ENCODE data around the gene FARSB.

FARSB gene

DNA sequence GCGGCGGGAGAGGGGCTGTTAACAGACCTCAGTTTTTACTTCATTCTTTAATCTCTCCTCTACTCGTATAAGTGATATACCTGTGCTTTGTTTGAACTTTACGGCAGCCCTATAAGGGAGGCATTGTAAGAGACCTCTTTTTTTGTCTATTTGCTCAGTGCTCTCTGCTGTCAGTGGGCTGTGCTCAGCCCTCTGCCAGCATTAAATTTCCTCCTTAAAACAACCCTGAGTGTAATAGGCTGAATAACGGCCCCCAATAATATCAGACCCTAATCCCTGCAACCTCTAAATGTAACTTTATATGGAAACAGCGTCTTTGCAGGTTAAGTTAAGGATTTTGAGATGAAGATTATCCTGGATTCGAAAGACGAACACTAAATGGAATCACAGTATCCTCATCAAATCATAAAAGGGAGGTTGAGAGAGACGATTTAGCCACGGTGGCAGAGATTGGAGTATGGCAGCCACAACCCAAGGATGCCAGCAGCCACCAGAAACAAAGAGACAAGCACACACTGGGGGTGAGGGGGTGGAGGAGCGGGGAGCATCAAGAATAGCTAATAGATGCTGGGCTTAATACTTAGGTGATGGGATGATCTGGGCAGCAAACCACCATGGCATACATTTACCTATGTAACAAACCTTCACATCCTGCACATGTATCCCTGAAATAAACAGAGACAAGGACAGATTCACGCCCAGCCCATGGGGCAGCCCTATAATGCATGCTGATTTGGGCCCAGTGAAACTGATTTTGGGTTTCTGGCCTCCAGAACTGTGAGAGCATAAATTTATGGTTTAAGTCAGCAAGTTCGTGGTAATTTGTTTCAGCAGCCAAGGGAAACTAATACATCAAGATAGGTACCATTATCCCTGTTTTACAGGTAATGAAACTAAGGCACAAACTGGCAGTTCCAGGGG, 894 bp upstream of the FARSB start:
- DNase-seq, result no peak

DNA sequence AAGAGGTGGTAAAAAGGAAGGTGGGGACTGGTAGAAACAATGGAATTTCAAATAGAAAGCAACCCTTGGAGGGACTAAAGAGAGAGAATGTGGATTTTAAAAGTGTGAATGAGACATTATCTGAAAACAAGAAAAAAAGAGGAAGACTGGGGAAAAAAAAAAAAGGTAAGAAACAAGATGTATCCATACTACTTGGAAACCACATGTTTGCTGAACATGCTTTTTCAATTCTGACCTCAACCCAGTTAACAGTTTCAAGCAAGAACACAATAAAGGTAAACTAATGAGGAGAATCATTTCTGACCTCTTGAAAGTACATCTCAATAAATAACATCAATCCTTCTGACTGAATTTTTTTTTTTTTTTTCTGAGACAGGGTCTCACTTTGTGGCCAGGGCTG, 2.6 kb downstream of the FARSB start:
- DNase-seq, result peak; percentile 35

DNA sequence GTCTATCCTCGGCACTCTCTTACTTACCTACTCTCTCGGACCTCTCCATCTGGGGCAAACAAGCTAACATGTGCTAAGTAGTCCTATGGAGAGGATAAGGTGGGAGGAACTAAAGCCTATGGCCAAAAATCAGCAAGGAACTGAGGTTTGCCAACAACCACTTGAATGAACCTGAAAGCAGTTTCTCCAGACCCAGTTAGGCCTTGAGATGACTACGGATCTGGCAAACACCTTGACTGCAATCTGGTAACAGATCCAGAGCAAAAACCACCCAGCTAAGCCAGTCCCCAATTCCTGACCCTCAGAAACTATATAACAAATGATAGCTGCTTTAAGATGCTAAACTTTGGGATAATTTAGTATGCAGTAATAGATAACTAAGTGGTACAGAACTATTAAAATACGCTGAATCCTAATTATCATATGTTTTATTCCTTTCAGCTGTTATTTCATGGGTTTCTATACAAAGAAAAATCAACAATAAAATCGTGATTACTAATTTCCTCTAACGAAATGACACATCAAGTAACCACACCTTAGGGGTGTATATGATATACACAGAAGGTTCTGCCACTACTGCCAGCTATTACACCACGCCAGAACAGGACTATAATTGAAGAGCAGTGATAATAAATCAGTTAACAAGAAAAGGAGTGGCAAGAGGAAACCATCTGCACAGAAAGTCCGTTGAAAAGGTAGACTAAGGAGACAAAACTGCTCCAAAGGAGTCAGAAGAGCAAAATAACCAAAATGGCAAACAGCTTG, 3.2 kb downstream of the FARSB start:
- peak; percentile 73 for DNase-seq

DNA sequence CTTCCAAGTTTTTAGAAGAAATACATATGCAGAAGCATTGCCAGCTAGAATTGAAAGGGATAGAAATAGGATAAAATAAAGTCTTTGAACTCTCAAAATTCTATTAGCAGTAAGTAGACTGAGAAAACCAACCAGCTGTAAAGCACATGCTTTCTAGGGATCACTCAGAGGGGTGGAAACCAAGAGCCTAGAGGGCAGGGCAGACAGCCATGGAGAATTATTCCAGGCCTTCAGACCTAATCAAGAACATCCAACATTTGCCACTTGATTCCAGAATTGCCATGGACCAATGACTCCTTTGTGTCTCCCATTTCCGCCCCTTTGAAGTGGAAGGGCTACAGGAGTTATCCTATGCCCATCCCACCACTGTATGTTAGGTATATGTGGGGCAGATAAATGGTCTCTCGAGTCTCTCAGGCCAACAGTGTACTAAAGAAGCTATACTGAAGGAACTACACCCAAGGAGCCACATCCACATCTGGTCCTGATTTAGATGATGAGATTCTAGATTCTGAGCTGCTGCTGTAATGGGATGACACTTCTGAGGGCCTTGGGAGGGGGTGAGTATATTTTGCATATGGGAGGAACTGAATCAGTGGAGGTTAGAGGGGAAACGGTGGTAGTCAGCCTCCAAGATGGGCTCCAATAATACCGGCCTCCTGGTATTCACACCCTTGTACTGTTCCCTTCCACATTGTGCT, 4.0 kb downstream of the FARSB start:
- DNase-seq, result no peak

DNA sequence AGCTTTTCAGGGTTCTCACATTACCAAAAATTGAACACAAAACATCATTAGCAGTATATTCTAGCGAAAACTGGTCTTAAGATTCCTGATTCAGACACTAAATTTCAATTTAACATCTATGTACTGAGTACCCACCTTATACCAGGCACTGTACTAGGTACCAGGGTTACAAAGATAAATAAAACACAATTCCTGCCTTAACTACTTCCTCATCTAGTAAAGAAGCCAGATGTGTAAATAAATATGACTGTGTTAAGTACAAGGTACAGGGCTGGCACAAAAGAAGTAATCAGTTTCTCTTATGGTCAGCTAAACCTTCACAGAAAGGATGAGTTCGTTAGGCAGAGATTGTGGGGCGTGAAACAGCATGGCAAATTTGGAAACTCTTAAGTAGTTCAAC, 6.1 kb downstream of the FARSB start:
- DNase-seq, result no peak

DNA sequence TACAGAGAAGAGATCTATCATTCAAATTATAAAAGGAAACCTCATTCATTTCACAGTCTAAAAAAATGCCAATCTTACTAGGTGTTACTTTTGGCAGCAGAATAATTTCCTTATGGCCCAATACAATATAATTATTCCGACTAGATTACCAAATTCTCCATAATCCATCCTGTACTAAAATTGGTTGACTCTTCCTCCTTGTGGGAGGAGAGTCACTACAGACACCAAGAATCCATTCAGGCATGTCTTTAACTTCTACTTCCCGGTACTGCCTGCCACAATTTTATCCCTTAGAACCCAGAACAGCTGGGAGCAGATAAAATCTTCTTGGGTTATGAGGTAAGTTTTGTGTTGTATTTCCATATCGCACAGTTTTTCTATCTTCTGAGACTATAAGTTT, 9.9 kb downstream of the FARSB start:
- DNase-seq, result no peak

DNA sequence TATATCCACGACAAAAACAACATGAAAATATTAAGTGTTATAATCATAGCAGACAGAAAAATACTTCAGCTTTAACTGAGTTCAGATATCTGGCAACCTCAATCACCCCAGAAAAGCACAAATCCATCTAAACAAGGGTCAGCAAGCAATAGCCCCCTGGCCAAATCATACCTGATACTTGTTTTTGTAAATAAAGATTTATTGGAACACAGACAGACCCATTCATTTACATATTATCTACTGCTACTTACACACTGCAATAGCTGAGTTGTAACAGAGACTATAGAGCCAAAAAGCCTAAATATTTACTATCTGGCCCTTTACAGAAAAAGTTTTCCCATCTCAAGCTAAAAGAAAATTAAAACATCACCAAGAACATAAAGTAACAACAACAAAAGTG, 12.8 kb downstream of the FARSB start:
- DNase-seq, result no peak

DNA sequence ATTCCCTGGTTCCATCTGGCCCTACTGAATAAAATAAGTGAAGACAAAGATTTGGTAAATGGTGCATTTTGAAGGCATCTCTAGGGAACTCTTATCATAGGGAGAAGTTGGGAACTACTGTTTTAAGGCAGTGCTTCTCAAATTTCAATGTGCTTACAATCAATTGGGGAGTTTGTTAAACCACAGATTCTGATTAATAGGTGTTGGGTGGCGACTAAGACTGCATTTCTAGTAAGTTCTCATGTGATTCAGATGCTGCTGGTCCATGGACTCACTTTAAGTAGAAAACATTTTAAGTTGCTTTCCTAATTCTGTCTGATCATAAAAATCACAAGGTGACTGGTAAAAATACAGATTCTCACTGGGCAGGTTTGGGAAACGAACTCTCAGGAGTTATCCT, 14.6 kb downstream of the FARSB start:
- no peak for DNase-seq

DNA sequence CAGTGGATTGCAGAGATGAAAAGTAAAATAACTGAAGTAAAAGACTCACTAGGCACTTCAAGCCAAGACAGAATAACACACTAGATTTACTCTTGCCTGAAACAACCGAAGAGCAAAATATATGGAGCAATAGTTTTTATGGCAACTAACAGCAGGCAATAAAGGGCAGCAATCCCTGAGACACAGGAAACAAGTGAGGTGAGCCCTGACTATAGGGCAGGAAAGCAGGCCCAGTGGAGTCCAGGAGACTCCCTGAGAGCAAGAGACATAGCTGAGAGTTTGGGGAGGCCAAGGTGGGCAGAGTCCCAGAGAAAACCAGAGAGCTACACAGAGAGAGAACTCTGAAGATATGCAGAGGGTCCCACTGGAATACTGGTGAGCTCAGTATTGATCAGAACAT, 18.8 kb downstream of the FARSB start:
- no peak for DNase-seq

DNA sequence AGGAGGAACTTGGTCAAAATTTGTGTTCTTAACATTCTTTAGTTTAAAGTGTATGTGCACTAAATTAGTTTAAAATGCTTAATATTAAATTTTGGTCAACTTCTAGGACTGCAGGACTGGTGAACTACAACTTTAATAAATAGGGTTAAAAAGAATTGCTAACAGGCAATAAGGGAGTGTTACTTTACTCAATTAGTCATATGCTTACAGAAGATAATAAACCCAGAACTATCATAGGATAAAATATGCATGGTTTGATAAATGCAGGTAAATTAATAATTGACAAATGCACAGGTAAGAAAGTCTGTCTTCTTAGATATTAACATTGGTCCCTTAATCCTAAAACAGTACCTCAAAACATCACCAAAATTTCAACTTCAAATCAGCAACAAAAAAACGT, 20.6 kb downstream of the FARSB start:
- DNase-seq, result no peak

DNA sequence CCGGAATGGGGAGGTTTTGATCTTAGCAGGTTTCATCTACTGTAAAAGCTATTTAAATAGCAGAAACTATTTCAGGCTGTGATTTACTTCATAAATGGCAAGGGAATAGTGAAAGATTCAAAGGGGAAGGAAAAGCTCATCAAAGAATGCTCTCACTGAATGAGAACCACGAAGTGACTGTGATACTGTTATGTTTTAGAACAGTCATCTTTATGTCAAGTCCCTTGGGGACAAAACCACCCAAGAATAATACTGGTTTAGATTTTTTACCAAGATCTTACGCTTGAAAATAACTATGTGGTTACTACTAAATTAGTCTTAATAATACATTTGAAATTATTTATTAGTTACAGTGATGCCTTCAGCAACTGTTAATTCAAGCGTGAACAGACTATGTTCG, 28.1 kb downstream of the FARSB start:
- no peak for DNase-seq

DNA sequence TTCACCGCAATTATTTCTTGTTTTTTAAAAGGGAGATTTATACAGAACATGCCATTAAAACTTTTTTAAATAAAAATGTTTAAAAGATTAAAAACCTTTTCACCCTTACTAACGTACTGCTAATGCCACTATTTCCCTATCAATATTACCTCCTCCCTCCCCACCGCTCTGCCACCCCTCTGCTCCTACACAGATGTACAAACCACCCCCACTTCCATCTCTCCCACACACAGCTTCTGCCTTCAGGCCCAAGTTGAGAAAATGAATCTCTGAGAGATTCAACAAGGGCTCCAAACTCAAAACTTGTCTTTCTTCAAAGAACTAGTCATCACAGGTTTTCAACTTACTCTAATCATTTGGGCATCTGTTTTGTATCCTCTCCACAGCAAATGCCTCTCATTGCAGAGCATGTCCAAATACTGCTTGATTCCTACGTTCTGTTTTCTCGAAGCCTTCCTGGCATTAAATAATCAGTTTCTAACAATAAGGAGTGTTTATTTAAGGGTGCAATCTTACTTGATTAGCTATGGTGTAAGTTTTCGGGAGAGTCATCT, 32.1 kb downstream of the FARSB start:
- no peak for DNase-seq

DNA sequence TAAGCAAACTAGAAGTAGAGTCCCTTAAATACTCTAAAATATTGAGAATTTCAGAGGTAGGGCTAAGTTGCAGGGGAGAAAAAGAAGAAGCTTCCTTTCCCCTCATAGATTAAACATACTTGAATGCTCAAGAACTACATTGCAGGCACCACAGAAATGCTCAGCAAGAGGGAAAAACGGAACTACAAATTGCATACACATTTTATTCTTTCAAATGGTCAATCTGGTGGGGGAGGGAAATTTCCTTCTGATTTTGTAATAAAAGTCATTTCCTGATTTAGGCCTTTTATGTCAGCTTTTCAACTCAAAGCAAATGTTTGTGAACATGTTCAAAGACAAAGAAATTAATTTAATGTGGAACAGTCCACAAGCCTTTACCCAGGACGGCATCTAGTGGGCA, 33.0 kb downstream of the FARSB start:
- no peak for DNase-seq

DNA sequence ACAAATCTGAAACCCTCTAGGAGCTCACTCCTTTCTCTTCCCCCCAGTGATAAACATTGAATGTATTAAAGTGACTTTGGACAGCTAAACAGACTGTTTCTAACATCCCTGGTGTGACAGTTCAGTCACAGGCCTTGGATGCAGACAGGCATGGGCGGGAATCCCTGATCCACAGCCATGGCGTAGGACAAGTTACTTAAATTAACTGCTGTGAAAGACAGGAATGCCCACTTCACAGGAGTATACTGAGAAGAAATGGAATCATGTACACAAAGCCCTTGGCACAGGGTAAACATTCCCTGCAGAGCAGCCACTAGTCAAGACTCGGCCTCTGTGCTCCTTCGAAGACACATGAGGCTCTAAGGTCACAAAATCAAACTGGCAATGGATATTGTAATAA, 34.0 kb downstream of the FARSB start:
- DNase-seq, result no peak

DNA sequence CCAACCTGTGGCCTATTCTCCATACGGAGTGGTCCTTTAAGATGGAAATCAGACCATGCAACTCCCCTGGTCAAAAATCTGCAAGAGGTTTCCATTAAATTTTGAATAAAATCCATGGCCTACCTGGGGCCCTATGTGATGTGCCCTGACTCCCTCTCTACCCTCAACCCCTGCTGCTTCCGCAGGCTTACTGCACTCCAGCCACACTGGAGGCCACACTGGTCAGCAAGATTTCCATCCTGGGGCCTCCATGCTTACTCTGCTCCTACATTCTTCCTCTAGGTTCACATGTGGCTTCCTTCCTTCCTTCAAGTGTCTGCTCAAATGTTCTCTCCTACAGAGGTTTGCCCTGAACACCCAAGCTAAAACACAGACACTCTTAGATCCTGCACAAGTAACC, 40.6 kb downstream of the FARSB start:
- DNase-seq, result no peak

DNA sequence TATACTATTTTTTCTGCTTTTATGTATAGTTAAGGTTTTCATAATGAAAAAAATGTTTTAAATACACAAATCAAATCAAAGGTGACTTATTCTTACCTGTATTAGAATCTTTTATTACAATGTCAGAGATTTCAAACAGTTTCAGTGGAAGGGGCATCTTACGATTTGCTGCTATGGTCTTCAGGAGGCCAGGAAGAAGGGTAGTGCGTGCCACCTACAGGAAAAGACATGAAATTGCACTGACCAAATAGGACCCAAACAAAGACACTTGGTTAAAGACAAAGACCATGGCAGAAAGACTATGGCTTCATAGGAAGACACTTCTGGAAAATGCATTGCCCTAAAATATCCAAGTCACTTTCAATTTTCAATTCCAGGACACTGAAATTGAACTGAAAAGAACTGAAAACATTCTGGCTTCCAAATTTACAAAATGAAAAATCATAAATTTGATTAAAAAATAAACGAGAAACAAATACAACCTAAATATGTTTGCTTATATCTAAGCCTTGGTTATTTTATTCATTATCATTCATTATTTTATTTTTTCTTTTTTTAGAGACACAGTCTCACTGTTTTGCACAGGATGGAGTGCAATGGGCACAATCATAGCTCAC, 42.1 kb downstream of the FARSB start:
- peak; percentile 28 for DNase-seq

DNA sequence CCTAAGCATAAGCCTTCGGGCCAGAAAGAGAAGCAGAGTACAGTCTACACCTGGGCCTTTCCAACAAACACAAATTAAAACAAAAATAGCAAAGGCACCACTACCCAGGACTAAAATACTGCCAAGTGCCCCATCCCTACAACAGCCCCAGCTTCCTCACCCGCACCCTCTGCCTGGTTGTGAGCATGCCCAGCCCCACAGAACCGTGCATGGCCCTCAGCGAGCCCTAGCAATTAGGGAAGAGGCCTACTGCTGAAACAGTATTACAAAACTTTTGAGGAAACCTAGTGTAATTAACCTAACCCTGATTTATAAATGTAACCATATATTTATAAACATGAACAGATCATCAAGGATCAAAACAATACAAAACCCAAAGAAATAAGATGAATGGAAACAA, 44.2 kb downstream of the FARSB start:
- no peak for DNase-seq

DNA sequence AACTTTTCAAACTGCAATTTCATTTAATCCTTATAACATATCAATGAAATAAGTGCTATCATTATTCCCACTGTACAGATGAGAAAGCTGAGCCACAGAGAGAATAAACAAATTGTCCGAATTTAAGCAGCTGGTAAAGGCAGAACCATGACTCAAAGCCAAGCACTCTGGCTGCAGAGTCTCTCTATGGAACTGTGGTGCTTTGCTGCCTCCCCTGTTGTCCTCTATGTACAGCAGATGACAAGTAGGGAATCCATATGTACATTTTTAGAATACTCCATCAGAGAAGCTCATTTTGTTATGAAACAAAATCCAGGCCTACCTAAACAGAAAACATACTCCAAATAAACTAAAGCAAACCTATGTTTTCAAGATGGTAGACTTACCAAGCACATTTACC, 45.1 kb downstream of the FARSB start:
- DNase-seq, result no peak

DNA sequence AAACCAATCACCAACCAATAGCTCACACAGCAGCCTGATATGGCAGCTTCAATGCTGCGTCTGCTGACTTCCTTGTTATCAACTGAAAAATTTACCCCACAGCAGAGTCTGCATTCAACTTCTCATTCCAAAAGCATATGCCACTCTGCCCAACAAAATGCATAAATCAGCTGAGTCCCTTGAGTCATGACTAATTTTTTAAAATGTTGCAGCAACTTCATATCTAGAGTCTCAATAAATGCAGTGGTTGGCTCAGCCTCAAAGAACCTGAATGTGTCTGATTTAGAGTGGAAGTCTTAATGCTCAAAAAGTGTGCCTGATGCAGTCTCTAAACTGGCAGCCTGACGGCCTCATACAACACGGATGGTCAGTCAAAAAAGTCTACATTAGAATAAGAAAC, 46.5 kb downstream of the FARSB start:
- DNase-seq, result no peak

DNA sequence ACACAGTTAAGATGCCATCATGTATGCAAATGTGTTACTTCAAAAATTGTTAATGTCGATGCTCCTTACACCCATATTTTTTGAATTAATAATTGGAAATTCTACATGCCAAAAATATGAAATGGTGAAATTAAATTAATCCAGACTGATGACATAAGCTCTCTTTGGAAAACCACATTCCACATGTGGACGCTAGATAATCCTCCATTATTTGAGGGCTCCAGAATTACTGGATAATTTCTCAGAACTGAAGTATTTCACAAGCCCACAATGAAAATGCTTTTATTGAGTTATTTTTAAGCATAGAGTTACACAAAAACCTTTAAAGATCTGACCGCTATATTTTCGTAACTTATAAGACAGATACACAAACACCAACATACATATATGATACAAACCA, 47.8 kb downstream of the FARSB start:
- DNase-seq, result no peak

DNA sequence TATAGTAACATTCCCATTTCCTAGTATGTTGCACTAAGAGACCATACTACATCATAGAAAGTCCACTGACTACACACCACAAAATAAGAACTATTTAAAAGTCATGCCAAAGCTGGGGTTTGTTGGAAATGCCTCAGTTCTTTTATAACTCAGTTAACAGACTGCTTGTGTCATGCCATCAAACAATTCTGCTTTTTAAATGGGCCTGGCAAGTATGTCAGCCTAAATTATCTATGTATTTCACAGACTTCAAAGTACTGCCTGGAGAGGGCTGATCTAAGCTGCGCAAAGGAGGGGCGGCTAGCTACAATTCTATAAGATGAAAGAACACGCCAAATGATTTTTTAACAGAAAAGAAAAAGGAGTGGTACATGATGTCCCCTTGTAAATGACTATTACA, 49.6 kb downstream of the FARSB start:
- no peak for DNase-seq

DNA sequence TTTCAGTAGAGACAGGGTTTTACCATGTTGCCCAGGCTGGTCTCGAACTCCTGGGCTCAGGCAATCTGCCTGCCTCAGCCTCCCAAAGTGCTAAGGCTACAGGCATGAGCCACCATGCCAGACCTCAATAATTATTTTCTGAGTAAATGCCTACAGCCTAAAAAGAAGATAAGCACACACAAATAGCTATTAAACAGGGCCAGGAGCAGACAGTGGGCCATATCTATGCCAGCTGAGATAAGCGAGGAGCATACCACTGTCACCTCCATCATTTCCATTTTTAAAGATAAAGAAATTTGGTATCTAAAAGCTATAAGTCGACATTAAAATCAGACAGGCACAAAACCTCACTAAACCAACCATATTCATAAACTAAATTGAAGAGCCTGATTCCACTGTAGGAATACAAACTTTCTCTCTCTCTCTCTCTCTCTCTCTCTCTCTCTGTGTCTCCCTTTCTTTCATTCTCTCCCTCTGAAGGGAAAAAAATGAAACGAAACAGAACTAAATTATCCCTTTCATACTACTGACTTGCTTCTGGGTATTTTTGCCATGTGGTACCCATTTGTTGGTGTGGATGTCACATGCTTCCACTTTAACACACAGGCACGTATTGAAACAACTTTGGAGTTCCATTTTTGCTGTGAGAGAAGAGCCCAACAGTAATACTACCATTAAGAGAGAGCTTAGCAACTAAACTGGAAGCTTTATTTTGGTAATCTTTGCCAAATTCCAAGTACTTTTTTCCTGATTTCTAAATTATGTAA, 51.0 kb downstream of the FARSB start:
- no peak for DNase-seq

Data from activated CD4-positive, alpha-beta T cell treated with anti-CD3 and anti-CD28 coated beads, Interleukin-2, amount 50 U/mL, for 16 hours (primary cell).